Measurements from ENCODE around the gene STK10. TPM values are rescaled to one million over a fixed set of nuclear protein-coding genes. Genes with fewer than 3 reads are reported as not detected.

STK10 gene
- total RNA-seq, 1 experiment from 2014 or later, result 8.0 TPM

GRCh38 chr5:172074896-172075295, 113.1 kb downstream of the STK10 start:
- no peaks in the 10 kb centered on the region for H3K36me3 ChIP-seq
- no peaks in the 10 kb centered on the region for H3K9me3 ChIP-seq
- no peaks in the 10 kb centered on the region for H3K27me3 ChIP-seq
- DNase-seq, result no peak
- H3K4me3 ChIP-seq, result no peak overlapping the region

- no peak for DNase-seq
- Histone ChIP-seq H3K27me3 (no peaks in the 10 kb centered on the region), H3K4me3 (no peak overlapping the region), H3K9me3 (no peaks in the 10 kb centered on the region), H3K36me3 (no peaks in the 10 kb centered on the region; the same call in 1 of the 2 replicates)
Measured at GRCh38 chr5:172071309-172071875, 116.6 kb downstream of the STK10 start.

- Histone ChIP-seq H3K27me3 (no peaks in the 10 kb centered on the region), H3K36me3 (peaks cover under 1% of the 10 kb centered on the region), H3K4me3 (no peak overlapping the region), H3K9me3 (no peaks in the 10 kb centered on the region)
- peak; percentile 53 for DNase-seq
Measured at GRCh38 chr5:172065431-172066065, 122.5 kb downstream of the STK10 start.

GRCh38 chr5:172064766-172065165, 123.3 kb downstream of the STK10 start:
- Histone ChIP-seq H3K27me3 (no peaks in the 10 kb centered on the region), H3K36me3 (peaks cover 8% of the 10 kb centered on the region), H3K9me3 (no peaks in the 10 kb centered on the region), H3K4me3 (no peak overlapping the region)
- no peak for DNase-seq

GRCh38 chr5:172064358-172064757, 123.7 kb downstream of the STK10 start:
- no peaks in the 10 kb centered on the region for H3K9me3 ChIP-seq
- H3K27me3 ChIP-seq, result no peaks in the 10 kb centered on the region
- no peak for DNase-seq
- H3K4me3 ChIP-seq, result no peak overlapping the region
- peaks cover 9% of the 10 kb centered on the region for H3K36me3 ChIP-seq

- Histone ChIP-seq H3K36me3 (peaks cover 9% of the 10 kb centered on the region), H3K27me3 (no peaks in the 10 kb centered on the region), H3K4me3 (no peak overlapping the region), H3K9me3 (no peaks in the 10 kb centered on the region)
- DNase-seq, result no peak
Measured at GRCh38 chr5:172063463-172064235, 124.4 kb downstream of the STK10 start.

GRCh38 chr5:172059661-172060100, 128.3 kb downstream of the STK10 start:
- Histone ChIP-seq H3K4me3 (no peak overlapping the region), H3K27me3 (no peaks in the 10 kb centered on the region), H3K36me3 (peaks cover 9% of the 10 kb centered on the region), H3K9me3 (no peaks in the 10 kb centered on the region)
- DNase-seq, result no peak

- Histone ChIP-seq H3K4me3 (no peak overlapping the region), H3K9me3 (no peaks in the 10 kb centered on the region), H3K27me3 (no peaks in the 10 kb centered on the region), H3K36me3 (peaks cover 9% of the 10 kb centered on the region)
- DNase-seq, result no peak
Measured at GRCh38 chr5:172058088-172058487, 129.9 kb downstream of the STK10 start.

- DNase-seq, result no peak
- Histone ChIP-seq H3K36me3 (peaks cover 9% of the 10 kb centered on the region), H3K4me3 (no peak overlapping the region)
Measured at GRCh38 chr5:172055996-172056395, 132.0 kb downstream of the STK10 start.

GRCh38 chr5:172055421-172055820, 132.6 kb downstream of the STK10 start:
- H3K9me3 ChIP-seq, result no peaks in the 10 kb centered on the region
- peaks cover 11% of the 10 kb centered on the region for H3K36me3 ChIP-seq
- H3K27me3 ChIP-seq, result no peaks in the 10 kb centered on the region
- H3K4me3 ChIP-seq, result no peak overlapping the region
- DNase-seq, result no peak

More at GRCh38 chr5:172055996-172056395, 132.0 kb downstream of the STK10 start:
- Histone ChIP-seq H3K9me3 (no peaks in the 10 kb centered on the region), H3K27me3 (no peaks in the 10 kb centered on the region)

- Histone ChIP-seq H3K36me3 (peaks cover 8% of the 10 kb centered on the region), H3K4me3 (no peak overlapping the region), H3K27me3 (no peaks in the 10 kb centered on the region), H3K9me3 (no peaks in the 10 kb centered on the region)
- no peak for DNase-seq
Measured at GRCh38 chr5:172054611-172055153, 133.3 kb downstream of the STK10 start.

GRCh38 chr5:172052450-172053236, 135.4 kb downstream of the STK10 start:
- H3K4me3 ChIP-seq, result no peak overlapping the region
- DNase-seq, result peak; percentile 95
- H3K36me3 ChIP-seq, result peaks cover 7% of the 10 kb centered on the region

GRCh38 chr5:172051643-172052339, 136.2 kb downstream of the STK10 start:
- peaks cover 7% of the 10 kb centered on the region for H3K36me3 ChIP-seq
- peak; percentile 83 for DNase-seq
- no peaks in the 10 kb centered on the region for H3K9me3 ChIP-seq

More at GRCh38 chr5:172052450-172053236, 135.4 kb downstream of the STK10 start:
- no peaks in the 10 kb centered on the region for H3K27me3 ChIP-seq
- no peaks in the 10 kb centered on the region for H3K9me3 ChIP-seq

GRCh38 chr5:172050080-172050479, 137.9 kb downstream of the STK10 start:
- DNase-seq, result no peak
- Histone ChIP-seq H3K27me3 (no peaks in the 10 kb centered on the region; the same call in 1 of the 2 replicates), H3K9me3 (no peaks in the 10 kb centered on the region), H3K36me3 (peaks cover 7% of the 10 kb centered on the region), H3K4me3 (no peak overlapping the region)

More at GRCh38 chr5:172051643-172052339, 136.2 kb downstream of the STK10 start:
- no peaks in the 10 kb centered on the region; the same call in 1 of the 2 replicates for H3K27me3 ChIP-seq
- H3K4me3 ChIP-seq, result no peak overlapping the region

GRCh38 chr5:172049226-172049796, 138.7 kb downstream of the STK10 start:
- Histone ChIP-seq H3K27me3 (no peaks in the 10 kb centered on the region; the same call in 1 of the 2 replicates), H3K36me3 (peaks cover 9% of the 10 kb centered on the region), H3K4me3 (no peak overlapping the region), H3K9me3 (no peaks in the 10 kb centered on the region)
- no peak for DNase-seq
